WTC11 (cell line): ENCODE measurements around the gene GTF2H1. TPM values are rescaled to one million over a fixed set of nuclear protein-coding genes. Genes with fewer than 3 reads are reported as not detected.

Experiments
- ATAC-seq: fragments of 200-7000 bp; cut with Tn5 transposase; 2 replicates; pipeline ENCODE4 v1.10.0; 2021; ENCODE audit warnings: mild to moderate bottlenecking, moderate library complexity
- CTCF ChIA-PET: fragments of 300-600 bp; sonication (Branson Sonifier 250); formaldehyde crosslinking; loops from one replicate; lab custom pipeline; 2021; ENCODE audit warnings: antibody characterized with exemption; lab: Charles Lee
- POLR2A ChIA-PET: fragments of 350-600 bp; sonication (Branson Sonifier 250); formaldehyde crosslinking; loops from one replicate; lab custom pipeline; 2021; ENCODE audit warnings: antibody characterized with exemption; lab: Charles Lee
- DNase-seq: peaks from one replicate; pipeline ENCODE4 v3.0.0; 2021; ENCODE audit warnings: low spot score
- H3K27ac Mint-ChIP-seq: 2 replicates; pipeline ENCODE4 v1.8.0; 2021; ENCODE audit warnings: mixed read lengths
- H3K27me3 Mint-ChIP-seq: 2 replicates; pipeline ENCODE4 v1.8.0; 2021; ENCODE audit warnings: low read depth, mild to moderate bottlenecking, moderate library complexity, mixed read lengths
- H3K36me3 Mint-ChIP-seq: 2 replicates; pipeline ENCODE4 v1.8.0; 2021; ENCODE audit warnings: mixed read lengths
- H3K4me1 Mint-ChIP-seq: 2 replicates; pipeline ENCODE4 v1.8.0; 2022; ENCODE audit warnings: mixed read lengths
- H3K4me3 Mint-ChIP-seq: 2 replicates; pipeline ENCODE4 v1.8.0; 2021; ENCODE audit warnings: mild to moderate bottlenecking, moderate library complexity, mixed read lengths
- H3K9me3 Mint-ChIP-seq: 2 replicates; pipeline ENCODE4 v1.8.0; 2021; ENCODE audit warnings: mixed read lengths
- ATF1 ChIP-seq: sonication (generic); formaldehyde crosslinking; IDR thresholded peaks from 2 replicates; pipeline ENCODE4 v1.8.1; 2023; ENCODE audit warnings: mild to moderate bottlenecking, moderate library complexity, missing genetic modification reagents
- EMX1 ChIP-seq: fragments of 250-450 bp; sonication (Bioruptor Pico); IDR thresholded peaks from 2 replicates; pipeline ENCODE4 v1.8.0; 2021; ENCODE audit warnings: mild to moderate bottlenecking
- FOXK1 ChIP-seq: sonication (generic); formaldehyde crosslinking; IDR thresholded peaks from 2 replicates; pipeline ENCODE4 v1.8.0; 2022; ENCODE audit warnings: mild to moderate bottlenecking, moderate library complexity, missing genetic modification reagents
- FOXP1 ChIP-seq: sonication (generic); formaldehyde crosslinking; IDR thresholded peaks from 2 replicates; pipeline ENCODE4 v1.8.0; 2022; ENCODE audit warnings: missing genetic modification reagents, mild to moderate bottlenecking, moderate library complexity, borderline replicate concordance
- GRHL2 ChIP-seq: fragments of 250-450 bp; sonication (Bioruptor Pico); IDR thresholded peaks from 2 replicates; pipeline ENCODE4 v1.8.0; 2022; ENCODE audit warnings: mild to moderate bottlenecking, moderate library complexity; ENCODE audit not compliant: insufficient replicate concordance, severe bottlenecking
- IRF2 ChIP-seq: sonication (generic); formaldehyde crosslinking; IDR thresholded peaks from 2 replicates; pipeline ENCODE4 v1.8.0; 2022; ENCODE audit warnings: low read depth, missing genetic modification reagents, borderline replicate concordance
- JAZF1 ChIP-seq: fragments of 250-450 bp; sonication (Bioruptor Pico); IDR thresholded peaks from 2 replicates; pipeline ENCODE4 v1.9.0; 2021; ENCODE audit warnings: moderate library complexity, mild to moderate bottlenecking, inconsistent platforms
- NR3C1 ChIP-seq: sonication (generic); formaldehyde crosslinking; conservative IDR thresholded peaks from 2 replicates; pipeline ENCODE4 v1.8.1; 2023; ENCODE audit warnings: low read depth, mild to moderate bottlenecking, missing genetic modification reagents
- ZNF219 ChIP-seq: sonication (generic); formaldehyde crosslinking; IDR thresholded peaks from 2 replicates; pipeline ENCODE4 v1.8.0; 2023; ENCODE audit warnings: missing genetic modification reagents, mild to moderate bottlenecking, borderline replicate concordance
- ZNF232 ChIP-seq: sonication (generic); formaldehyde crosslinking; IDR thresholded peaks from 2 replicates; pipeline ENCODE4 v1.8.0; 2022; ENCODE audit warnings: mild to moderate bottlenecking, missing genetic modification reagents
- ZNF416 ChIP-seq: fragments of 250-450 bp; sonication (Bioruptor Pico); IDR thresholded peaks from 2 replicates; pipeline ENCODE4 v1.9.0; 2021; ENCODE audit warnings: mild to moderate bottlenecking, inconsistent platforms
- total RNA-seq: library from RNA; stranded (reverse); gene quantifications from 3 replicates; pipeline ENCODE4 v1.2.3, GENCODE V29; 2021
- TF ChIP-seq, protein P1 (sequence below): fragments of 250-450 bp; sonication (Bioruptor Pico); IDR thresholded peaks from 2 replicates; pipeline ENCODE4 v1.9.0; 2021; ENCODE audit warnings: mild to moderate bottlenecking, borderline replicate concordance
- TF ChIP-seq, protein P2 (sequence below): sonication (generic); formaldehyde crosslinking; IDR thresholded peaks from 2 replicates; pipeline ENCODE4 v1.8.1; 2023; ENCODE audit warnings: mild to moderate bottlenecking, missing genetic modification reagents
- TF ChIP-seq, protein P3 (sequence below): sonication (generic); formaldehyde crosslinking; IDR thresholded peaks from 2 replicates; pipeline ENCODE4 v1.8.1; 2023; ENCODE audit warnings: mild to moderate bottlenecking, missing genetic modification reagents
- TF ChIP-seq, protein P4 (sequence below): fragments of 200-600 bp; IDR thresholded peaks from 2 replicates; pipeline ENCODE4 v1.8.0; 2022; ENCODE audit warnings: antibody characterized with exemption

Gene GTF2H1
- total RNA-seq, 1 experiment from 2014 or later = 24.1 TPM

DNA sequence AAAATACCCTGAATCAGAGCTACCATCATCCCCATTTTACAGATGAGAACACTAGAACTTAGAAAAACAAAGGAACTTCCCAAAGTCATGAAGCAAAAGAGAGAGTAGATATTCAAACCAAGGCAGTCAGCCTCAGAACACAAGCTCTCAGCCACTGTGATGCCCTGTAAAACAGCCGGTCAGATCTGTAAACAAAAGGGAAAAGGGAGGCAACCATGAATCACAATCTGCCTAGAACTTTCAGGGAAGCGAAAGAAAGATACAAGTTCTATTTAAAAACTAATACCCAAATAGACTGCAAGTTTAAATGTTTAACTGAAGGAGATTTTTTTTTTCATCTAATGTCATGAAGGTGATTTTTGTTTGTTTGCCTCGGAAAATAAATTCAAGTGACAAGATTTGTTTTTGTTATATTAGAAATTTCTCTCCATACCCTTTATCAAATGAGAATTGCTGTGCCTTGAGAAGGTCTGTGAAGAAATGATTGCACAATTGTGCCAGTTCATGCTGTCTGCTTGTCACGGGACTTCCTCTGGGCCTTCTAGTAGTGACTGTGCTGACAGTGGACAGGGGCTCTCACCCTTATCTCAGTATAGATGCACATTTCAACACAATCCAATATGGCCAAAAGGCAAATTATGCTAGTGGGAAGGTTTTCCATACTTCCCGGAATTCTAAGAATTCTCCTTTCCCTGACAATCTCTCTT lies 44.6 kb upstream of the GTF2H1 start:
- peaks cover 35% of the 10 kb centered on the region for H3K36me3 Mint-ChIP-seq
- CTCF ChIA-PET = interaction anchor here (0.8 to 1.6 kb wide), 2 partner anchors 34 to 162 kb away, joined by 4 to 7 read pairs; no protein-coding TSS in a partner anchor
- no peaks in the 10 kb centered on the region for H3K27me3 Mint-ChIP-seq
- POLR2A ChIA-PET = no interaction called here
- H3K4me1 Mint-ChIP-seq = no peaks in the 10 kb centered on the region
- ATAC-seq = no peak
- peak overlapping the region; percentile 57; the same call in 1 of the 2 replicates for H3K27ac Mint-ChIP-seq
- TF ChIP-seq, protein P1, sequence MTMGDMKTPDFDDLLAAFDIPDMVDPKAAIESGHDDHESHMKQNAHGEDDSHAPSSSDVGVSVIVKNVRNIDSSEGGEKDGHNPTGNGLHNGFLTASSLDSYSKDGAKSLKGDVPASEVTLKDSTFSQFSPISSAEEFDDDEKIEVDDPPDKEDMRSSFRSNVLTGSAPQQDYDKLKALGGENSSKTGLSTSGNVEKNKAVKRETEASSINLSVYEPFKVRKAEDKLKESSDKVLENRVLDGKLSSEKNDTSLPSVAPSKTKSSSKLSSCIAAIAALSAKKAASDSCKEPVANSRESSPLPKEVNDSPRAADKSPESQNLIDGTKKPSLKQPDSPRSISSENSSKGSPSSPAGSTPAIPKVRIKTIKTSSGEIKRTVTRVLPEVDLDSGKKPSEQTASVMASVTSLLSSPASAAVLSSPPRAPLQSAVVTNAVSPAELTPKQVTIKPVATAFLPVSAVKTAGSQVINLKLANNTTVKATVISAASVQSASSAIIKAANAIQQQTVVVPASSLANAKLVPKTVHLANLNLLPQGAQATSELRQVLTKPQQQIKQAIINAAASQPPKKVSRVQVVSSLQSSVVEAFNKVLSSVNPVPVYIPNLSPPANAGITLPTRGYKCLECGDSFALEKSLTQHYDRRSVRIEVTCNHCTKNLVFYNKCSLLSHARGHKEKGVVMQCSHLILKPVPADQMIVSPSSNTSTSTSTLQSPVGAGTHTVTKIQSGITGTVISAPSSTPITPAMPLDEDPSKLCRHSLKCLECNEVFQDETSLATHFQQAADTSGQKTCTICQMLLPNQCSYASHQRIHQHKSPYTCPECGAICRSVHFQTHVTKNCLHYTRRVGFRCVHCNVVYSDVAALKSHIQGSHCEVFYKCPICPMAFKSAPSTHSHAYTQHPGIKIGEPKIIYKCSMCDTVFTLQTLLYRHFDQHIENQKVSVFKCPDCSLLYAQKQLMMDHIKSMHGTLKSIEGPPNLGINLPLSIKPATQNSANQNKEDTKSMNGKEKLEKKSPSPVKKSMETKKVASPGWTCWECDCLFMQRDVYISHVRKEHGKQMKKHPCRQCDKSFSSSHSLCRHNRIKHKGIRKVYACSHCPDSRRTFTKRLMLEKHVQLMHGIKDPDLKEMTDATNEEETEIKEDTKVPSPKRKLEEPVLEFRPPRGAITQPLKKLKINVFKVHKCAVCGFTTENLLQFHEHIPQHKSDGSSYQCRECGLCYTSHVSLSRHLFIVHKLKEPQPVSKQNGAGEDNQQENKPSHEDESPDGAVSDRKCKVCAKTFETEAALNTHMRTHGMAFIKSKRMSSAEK (CRISPR knock-in tag) = no peak
- TF ChIP-seq, protein P2, sequence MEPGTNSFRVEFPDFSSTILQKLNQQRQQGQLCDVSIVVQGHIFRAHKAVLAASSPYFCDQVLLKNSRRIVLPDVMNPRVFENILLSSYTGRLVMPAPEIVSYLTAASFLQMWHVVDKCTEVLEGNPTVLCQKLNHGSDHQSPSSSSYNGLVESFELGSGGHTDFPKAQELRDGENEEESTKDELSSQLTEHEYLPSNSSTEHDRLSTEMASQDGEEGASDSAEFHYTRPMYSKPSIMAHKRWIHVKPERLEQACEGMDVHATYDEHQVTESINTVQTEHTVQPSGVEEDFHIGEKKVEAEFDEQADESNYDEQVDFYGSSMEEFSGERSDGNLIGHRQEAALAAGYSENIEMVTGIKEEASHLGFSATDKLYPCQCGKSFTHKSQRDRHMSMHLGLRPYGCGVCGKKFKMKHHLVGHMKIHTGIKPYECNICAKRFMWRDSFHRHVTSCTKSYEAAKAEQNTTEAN (CRISPR knock-in tag) = no peak
- TF ChIP-seq FOXK1 (CRISPR knock-in tag) (no peak), EMX1 (no peak), GRHL2 (CRISPR knock-in tag) (no peak), ZNF232 (CRISPR knock-in tag) (no peak), ZNF219 (CRISPR knock-in tag) (no peak), NR3C1 (CRISPR knock-in tag) (no peak), ATF1 (CRISPR knock-in tag) (no peak), ZNF416 (no peak), IRF2 (CRISPR knock-in tag) (no peak), JAZF1 (CRISPR knock-in tag) (no peak), FOXP1 (CRISPR knock-in tag) (no peak)
- TF ChIP-seq, protein P3, sequence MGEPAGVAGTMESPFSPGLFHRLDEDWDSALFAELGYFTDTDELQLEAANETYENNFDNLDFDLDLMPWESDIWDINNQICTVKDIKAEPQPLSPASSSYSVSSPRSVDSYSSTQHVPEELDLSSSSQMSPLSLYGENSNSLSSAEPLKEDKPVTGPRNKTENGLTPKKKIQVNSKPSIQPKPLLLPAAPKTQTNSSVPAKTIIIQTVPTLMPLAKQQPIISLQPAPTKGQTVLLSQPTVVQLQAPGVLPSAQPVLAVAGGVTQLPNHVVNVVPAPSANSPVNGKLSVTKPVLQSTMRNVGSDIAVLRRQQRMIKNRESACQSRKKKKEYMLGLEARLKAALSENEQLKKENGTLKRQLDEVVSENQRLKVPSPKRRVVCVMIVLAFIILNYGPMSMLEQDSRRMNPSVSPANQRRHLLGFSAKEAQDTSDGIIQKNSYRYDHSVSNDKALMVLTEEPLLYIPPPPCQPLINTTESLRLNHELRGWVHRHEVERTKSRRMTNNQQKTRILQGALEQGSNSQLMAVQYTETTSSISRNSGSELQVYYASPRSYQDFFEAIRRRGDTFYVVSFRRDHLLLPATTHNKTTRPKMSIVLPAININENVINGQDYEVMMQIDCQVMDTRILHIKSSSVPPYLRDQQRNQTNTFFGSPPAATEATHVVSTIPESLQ (CRISPR knock-in tag) = no peak
- TF ChIP-seq, protein P4, sequence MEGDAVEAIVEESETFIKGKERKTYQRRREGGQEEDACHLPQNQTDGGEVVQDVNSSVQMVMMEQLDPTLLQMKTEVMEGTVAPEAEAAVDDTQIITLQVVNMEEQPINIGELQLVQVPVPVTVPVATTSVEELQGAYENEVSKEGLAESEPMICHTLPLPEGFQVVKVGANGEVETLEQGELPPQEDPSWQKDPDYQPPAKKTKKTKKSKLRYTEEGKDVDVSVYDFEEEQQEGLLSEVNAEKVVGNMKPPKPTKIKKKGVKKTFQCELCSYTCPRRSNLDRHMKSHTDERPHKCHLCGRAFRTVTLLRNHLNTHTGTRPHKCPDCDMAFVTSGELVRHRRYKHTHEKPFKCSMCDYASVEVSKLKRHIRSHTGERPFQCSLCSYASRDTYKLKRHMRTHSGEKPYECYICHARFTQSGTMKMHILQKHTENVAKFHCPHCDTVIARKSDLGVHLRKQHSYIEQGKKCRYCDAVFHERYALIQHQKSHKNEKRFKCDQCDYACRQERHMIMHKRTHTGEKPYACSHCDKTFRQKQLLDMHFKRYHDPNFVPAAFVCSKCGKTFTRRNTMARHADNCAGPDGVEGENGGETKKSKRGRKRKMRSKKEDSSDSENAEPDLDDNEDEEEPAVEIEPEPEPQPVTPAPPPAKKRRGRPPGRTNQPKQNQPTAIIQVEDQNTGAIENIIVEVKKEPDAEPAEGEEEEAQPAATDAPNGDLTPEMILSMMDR = no peak
- DNase-seq = no peak
- no peak overlapping the region for H3K4me3 Mint-ChIP-seq
- H3K9me3 Mint-ChIP-seq = peaks cover 4% of the 10 kb centered on the region; the same call in 1 of the 2 replicates
